Stimulated activated CD4-positive, alpha-beta T cell treated with anti-CD3 and anti-CD28 coated beads, TNF-alpha, amount 100 ng/mL, for 24 hours (primary cell): Measurements from ENCODE around the gene NLE1.
"Not testable (repeated sequence)": the region's sequence is repeated elsewhere in the genome, so short reads cannot be mapped to it uniquely, and the experiment has no call there.

ENCODE experiments used
- DNase-seq, 3 experiments: peaks; one replicate each; pipeline ENCODE4 v3.0.0-alpha.2; 2020; ENCODE audit warnings: low read depth in 3 of 3

NLE1 gene

DNA sequence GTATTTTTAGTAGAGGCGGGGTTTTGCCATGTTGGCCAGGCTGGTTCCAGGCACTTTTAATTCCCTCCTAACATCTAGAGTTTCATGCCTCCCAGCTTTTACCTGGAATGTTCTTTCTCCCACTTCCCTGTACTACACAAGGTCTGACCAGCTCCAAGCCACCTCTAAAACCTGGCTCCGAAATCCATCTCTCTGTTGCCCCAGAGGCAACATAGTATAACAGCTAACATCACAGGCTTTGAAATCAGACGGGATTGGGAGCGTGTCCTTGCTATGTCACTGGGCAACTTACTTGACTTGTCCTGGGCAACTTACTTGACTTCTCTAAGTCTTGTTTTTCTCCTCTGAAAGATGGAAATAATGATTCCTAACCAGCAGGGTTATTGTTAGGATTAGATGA, 20.7 kb upstream of the NLE1 start:
- no peak for DNase-seq

DNA sequence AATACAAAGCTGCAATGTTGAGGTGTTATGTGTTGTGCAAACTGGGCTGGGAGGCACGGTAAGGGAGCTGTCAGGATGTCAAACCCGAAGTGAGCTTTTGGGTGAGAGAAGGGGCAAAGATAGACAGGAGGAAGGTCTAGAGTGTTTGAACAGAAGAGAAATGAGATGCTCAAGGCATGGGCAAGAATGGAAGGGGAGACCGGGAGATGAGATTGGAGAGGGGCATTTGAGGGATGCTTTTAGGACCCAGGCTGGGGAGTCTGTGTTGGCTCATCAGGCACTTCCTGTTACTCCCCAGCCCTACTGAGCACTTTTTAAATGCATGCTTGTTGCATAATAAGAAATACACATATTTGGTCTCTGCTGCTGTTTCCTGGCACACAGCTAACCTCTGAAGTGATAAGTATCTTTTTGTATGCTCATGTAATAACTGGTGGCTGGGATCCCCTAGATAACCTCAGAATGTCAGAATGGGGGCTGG, 19.2 kb upstream of the NLE1 start:
- DNase-seq, result no peak

DNA sequence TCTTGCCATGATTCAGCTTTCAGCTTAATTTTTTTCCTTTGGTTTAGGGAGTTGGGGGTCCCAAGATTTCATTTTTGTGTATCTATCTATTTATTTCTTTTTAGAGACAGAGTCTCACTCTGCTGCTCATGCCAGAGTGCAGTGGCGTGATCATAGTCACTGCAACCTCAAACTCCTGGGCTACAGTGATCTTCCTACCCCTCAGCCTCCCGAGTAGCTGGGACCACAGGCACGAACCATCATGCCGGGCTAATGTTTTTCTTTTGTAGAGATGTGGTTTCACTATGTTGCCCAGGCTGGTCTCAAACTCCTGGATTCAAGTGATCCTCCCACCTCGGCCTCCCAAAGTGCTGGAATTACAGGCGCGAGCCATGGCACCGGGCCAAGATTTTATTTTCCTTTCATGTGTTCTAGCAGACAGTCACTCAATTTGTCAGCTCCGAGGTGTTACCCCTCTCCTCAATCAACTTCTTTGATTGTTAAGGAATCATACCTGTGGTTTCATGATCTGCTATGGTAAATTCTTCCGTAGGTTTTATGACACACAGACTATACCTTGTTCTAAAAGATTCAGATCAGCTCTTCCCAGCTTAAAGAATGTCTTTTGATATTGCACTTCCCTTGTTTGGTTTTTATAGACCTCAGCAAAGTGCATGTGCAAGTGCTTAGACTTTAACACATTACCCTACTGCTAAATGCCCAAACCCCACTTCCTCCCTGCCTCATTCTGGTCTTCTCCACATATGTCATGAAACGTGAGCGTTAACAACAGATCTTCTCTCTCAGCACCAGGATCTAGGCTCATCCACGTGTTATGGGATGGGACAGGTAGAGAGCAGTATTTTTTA, 18.5 kb upstream of the NLE1 start:
- DNase-seq, result peak in 1 of 3 experiments; percentile 14

DNA sequence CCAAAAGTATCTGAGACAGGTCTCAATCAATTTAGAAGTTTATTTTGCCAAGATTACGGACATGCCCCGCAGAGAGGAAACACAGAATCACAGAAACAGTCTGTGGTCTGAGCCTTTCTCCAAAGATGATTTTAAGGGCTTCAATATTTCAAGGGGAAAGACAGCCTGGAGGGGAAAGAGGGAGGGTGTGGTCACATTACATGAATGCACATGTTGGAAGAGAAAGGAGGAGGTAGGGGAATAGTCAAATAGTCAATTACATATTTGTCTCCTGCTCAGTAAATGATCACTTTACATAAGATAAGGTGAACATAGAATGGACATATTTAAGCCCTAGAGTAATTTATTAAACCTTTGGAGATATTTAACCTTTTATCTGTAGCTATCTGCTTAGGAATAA, 17.8 kb upstream of the NLE1 start:
- no peak for DNase-seq

DNA sequence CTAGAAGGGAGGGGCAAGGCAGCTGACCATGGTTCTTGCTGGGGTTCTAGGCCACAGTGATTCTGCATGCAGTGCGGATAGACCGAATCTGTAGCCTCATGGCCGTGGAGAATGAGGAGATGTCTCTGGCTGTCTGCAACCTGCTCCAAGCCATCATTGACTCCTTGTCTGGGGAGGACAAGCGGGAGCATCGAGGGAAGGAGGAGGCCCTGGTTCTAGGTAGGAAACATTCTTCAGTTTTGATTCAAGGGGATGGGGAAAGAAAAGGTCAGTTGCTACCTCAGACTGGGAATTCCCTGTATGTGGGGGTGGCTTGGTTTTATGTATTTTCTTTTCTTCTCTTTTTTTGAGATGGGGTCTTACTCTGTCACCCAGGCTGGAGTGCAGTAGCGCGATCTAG, 13.1 kb upstream of the NLE1 start:
- DNase-seq, result no peak

DNA sequence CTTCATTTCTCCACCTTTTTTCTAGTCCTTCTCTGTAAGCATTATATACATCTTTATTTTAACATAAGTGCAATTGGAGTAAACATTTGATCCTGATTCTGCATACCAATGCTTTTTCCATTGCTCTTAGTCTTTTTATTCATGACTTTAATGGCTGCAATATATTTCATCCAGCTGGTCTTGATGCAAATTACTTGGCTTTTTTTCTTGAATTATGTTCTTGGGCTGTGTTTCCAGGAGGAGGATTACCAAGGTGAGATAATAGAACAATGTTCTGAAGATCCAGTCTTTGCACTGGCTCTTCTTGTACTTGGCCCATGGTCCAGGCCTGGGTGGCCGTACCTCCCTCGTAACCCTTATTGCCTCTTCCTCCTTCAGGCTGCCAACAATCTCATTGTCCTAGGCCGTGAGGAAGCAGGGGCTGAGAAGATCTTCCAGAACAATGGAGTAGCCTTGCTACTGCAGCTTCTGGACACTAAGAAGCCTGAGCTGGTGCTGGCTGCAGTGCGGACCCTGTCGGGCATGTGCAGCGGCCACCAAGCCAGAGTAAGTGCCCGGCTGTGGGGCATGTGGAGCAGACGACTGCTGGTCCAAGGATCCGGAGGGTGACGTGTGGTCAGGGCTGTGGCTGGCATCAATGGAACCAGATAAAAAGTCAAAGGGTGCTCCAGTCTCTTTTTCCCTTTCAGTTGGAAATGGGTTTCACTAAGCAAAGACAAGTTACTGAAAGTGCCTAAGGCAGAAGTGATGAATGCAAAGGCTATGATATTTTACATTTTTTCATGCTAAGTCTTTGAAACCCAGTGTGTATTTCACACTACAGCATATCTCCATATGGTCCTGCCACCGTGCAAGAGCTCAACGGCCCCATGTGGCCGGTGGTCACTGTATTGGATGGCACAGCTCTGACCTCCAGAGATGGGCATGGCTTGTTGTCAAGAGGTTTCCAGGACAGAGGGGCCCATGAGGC, 12.4 kb upstream of the NLE1 start:
- no peak for DNase-seq

DNA sequence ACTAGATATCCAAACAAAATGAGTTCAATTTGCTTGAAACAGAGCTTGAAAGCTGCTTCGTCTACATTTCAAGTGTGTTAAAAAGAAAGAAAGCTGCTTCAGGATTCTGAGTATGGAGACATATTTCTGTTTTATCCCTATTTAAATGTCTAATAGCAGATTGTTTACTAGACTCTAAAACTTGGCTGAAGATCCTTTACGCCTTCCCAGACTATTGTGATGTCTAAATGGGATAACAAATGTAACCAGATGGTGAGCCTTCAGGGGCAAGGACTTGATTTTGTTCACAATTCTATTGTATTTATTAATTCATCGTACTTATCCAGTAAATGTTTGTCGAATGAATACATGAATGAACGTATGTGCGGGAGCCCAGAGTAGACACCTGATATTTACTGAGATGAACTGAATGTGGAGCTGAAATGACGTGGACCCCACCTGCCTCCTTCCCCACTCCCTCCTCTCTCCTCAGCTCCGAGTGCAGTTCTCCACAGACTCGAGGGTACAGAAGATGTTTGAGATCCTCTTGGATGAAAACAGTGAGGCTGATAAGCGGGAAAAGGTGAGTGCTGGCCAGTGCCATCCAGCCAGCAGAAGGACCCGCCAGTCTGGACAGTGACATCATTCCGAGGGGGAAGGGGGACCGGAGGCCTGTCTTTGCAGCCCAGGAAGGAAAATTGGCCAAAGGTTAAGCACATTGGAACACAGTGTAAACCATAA, 10.5 kb upstream of the NLE1 start:
- no peak for DNase-seq

DNA sequence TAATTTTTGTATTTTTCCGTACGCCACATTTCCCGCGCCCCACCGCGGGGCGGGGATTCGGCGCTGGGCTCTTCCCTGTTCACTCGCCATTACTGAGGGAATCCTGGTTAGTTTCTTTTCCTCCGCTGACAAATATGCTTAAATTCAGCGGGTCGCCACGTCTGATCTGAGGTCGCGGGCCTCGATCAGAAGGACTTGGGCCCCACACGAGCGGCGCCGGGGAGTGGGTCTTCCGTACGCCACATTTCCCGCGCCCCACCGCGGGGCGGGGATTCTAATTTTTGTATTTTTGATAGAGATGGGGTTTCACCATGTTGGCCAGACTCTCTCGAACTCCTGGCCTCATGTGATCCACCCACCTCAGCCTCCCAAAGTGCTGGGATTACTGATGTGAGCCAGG, 9.0 kb upstream of the NLE1 start:
- DNase-seq, result not testable (repeated sequence)

DNA sequence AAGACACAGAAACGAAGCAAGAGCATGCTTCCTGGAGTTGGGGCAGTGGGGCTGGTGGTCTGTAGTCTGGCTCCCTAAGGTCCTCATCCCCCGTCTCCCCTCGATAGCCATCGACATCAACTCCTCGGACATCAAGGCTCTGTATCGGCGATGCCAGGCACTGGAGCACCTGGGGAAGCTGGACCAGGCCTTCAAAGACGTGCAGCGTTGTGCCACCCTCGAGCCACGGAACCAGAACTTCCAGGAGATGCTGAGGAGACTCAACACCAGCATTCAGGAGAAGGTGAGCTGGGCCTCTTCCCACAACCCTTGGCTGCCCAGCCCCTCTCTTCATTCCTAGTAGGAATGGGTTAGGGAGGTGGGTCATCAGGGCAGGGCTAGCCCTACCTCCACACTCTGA, 7.8 kb upstream of the NLE1 start:
- DNase-seq, result no peak

DNA sequence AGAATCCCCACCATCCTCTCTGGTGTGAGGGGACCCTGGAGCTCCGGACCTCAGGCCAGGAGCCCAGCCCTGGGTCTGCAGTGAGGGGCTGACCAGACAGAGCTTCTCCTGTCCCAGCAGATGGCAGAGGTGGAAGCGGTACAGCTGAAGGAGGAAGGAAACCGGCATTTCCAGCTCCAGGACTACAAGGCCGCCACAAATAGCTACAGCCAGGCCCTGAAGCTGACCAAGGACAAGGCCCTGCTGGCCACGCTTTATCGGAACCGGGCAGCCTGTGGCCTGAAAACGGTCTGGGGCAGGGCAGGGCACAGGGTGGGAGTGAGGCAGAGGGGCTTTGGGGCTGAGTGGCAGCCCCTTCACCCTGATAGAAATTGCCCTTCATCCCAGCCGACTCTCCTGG, 6.0 kb upstream of the NLE1 start:
- no peak for DNase-seq

DNA sequence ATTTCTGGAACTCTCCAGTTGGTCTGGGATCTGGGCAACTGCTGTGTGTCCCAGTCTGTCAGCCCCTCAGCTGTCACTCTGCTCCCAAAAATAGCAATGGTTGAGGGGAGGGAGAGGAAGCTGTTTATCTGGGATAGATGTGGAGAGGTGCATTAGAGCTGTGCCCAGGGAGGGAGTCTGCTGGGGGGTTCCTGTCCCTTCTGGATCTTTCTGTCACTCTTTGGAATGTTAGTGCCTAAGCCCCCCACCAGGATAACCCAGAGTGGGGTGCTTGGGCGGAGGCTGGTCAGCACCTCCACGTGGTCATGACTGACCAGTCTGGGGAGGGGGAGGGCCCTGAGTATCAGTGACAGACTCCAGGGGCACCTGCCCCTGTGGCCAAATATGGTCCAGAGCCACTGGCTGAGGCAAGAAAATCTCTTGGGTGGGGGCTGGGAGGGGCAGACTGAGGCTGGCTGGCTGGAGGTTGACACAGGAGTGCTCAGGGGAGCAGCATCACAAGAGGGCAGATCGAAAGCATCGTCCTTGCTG, 5.3 kb upstream of the NLE1 start, which contains the start of gene UNC45B:
Gene UNC45B (plus strand): TSS at position 443 of the 531 bp plus-strand sequence. CDS start 447 bp downstream, outside the sequence.
- DNase-seq, result no peak

DNA sequence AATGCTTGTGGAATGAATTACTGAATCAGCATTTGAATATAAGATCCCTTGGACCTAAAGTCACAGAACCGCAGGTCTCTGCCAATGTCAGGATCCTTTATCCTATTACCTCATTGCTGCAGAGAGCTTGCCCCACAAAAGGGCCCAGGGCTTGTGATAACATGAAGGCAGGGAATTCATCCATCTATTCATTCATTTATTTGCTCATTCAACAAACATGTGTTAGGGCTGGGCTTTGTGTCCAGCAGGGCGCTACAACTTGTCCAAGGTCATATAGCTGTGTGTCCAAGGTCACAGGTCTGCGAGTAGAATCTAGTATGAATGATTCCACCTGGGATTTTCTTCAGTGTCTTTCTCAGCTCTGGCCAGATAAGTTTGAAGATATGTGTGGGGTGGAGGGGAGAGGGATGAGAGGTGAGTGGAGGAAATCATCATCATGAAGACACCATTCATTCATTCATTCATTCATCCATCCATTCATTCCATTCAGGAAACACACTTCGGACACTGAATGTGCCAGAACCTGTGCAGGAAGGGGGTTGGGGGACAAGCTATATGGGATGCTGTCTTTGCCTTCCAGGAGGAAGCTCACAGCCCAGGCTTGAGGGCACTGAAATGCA, 4.2 kb upstream of the NLE1 start:
- no peak for DNase-seq

DNA sequence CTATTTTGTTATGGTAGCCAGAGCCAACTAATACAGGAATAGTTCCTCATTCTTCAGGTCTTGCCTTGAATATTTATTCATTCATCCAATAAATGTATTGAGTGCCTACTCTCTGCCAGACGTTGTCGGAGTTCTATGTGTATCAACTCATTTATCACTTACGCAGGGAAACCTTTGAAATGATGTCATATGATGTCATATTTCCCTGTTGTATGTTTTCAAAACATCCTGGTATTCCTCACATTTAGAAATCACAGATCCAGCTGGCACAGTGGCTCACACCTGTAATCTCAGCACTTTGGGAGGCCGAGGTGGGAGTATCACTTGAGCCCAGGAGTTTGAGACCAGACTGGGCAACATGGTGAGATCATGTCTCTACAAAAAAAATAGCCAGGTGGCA, 2.7 kb upstream of the NLE1 start:
- no peak for DNase-seq

DNA sequence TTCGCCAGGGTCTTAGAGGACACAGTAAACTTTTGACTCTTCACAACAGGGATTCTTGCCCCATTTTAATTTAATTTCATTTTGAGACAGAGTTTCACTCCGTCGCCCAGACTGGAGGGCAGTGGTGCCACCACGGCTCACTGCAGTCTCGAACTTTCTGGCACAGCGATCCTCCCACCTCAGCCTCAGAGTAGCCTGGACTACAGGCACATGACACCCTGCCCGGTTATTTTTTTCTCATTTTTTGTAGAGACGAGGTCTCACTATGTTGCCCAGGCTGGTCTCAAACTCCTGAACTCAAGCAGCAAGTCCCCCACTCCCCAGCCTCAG, 329 bp upstream of the NLE1 start:
- DNase-seq, result no peak

DNA sequence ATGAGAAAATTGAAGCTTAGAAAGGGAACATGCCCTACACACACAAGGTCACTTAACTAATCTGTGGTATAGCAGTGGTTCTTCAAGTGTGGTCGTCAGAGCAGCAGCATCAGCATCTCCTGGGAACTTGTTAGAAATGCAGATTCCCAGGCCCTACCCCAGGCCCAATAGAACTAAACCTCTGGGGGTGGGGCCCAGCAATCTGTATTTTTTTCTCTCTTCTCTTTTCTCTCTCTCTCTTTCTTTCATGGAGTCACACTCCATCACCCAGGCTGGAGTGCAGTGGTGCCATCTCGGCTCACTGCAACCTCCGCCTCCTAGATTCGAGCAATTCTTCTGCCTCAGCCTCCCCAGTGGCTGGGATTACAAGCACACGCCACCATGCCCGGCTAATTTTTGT, 3.9 kb downstream of the NLE1 start:
- DNase-seq, result no peak

DNA sequence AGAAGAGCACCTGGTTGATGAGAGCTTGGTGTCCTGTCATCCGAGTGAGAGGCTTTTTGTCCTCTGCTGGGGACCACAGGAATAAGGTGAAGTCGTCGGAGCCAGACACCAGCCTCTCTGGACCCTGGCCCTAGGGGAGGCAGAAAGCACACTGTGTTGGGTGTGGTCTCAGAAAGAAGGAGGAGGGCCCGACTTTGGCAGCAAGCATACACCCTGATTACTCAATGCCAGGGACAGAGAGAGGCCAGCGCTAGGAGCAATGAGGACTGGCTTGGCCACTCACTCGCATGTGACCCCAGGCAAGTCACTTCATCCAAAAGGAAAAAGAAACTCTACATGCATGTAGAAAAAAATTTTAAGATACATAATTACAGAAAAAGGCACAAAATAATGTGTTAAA, 6.8 kb downstream of the NLE1 start:
- no peak for DNase-seq

DNA sequence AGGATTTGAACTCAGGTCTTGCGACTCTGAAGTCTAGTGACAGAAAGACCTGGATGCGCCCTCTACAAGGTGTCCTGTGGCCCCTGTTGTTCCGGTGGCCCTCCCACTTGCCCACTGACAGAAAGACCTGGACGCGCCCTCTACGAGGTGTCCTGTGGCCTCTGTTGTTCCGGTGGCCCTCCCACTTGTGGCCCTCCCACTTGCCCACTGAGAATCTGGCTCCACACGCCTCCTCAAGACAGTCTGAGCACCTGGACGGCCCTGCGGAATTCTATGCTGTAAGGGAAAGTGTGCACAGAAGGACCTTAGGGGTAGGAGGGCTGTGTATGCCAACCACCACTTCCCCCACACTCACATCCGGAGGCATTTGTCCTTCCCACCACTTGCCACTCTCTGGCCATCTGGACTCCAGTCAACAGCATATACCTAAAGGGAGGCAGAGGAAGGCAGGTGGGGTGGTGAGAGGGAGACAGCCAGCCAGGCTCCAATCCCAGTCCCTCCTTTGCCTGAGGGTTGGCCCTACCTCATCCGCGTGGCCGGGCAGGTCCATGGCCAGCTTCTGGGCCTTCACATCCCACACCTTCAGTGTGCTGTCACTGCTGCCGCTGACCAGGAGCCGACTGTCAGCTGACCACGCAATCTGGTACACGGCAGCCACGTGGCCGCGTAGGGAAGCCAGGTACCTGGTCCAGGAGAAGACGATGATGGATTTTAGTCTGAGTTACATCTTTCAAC, 9.1 kb downstream of the NLE1 start:
- no peak for DNase-seq

DNA sequence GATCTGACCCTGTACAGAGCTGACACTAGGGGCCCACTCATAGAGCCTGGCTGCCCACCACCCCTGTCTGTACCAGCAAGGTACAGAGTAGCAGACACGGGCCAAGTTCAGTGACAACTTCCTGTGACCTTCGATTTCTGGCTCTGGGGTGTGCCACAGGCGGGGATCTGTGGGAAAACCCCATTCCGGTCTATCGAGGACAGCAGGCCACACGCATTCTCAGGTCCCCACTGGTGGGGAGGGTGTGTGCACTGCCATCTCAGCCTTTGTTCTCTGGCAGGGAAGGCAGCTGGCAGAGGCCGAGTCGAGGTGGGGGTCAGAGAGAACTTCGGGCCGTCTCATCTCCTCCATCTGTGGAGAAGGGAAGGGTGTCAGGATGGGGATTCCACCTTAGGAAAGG, 10.0 kb downstream of the NLE1 start:
- DNase-seq, result no peak

DNA sequence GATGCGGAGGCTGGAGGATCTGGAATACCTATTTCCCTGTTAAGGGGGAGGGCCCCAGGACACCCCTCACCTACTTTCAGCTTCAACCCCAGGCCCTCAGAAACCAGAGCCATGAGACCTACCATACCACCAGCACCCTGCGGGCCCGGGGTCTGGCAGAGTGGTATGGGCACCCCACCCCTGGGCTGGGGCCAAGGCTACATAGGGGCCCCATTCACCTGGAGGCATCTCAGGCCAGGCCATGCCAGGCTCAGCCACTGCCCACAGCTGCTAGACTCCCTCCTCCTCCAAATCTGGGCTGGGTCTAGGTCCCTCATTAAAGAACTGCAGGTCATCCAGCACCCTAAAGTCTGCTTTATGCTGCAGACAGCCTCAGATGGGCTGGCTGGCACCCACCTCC, 11.7 kb downstream of the NLE1 start:
- no peak for DNase-seq

DNA sequence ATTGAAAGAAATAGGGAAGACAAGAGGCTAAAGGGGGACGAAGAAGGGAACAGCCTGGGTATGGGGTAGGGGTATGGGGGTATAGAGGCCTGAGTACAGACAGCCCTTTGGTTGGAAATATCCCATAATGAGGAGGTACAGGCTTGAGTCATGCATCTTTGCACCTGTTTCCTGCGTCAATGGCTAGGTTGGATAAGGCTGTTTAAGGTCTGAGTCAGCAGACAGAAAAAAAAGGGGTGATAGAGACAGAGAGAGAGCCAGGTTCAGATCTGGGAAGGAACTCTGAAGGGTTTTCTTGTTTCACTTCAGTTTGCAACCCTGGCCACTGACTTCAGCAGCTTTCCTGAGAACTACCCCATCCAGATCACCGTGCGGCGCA, 12.1 kb downstream of the NLE1 start:
- no peak for DNase-seq
